ENCODE results near the gene TRIM40.

Gene TRIM40

GRCh38 chr6:30150671-30151395 lies 14.9 kb downstream of the TRIM40 start:
- DNase-seq, result no peak

- DNase-seq, result no peak
Measured at GRCh38 chr6:30151580-30151979, 15.6 kb downstream of the TRIM40 start.

GRCh38 chr6:30152016-30152673 lies 16.2 kb downstream of the TRIM40 start:
- DNase-seq, result no peak

- no peak for DNase-seq
Measured at GRCh38 chr6:30152910-30153610, 17.1 kb downstream of the TRIM40 start.

- no peak for DNase-seq
Measured at GRCh38 chr6:30154061-30154460, 18.1 kb downstream of the TRIM40 start.

- no peak for DNase-seq
Measured at GRCh38 chr6:30154709-30155519, 19.0 kb downstream of the TRIM40 start.

- no peak for DNase-seq
Measured at GRCh38 chr6:30155520-30156261, 19.8 kb downstream of the TRIM40 start.

GRCh38 chr6:30156262-30156599 lies 20.3 kb downstream of the TRIM40 start:
- no peak for DNase-seq

- no peak for DNase-seq
Measured at GRCh38 chr6:30156774-30157173, 20.8 kb downstream of the TRIM40 start.

- DNase-seq, result no peak
Measured at GRCh38 chr6:30157581-30157980, 21.6 kb downstream of the TRIM40 start.

- DNase-seq, result no peak
Measured at GRCh38 chr6:30157999-30158398, 22.1 kb downstream of the TRIM40 start.

- DNase-seq, result no peak
Measured at GRCh38 chr6:30158475-30159040, 22.6 kb downstream of the TRIM40 start.

- no peak for DNase-seq
Measured at GRCh38 chr6:30160008-30160784, 24.3 kb downstream of the TRIM40 start.

- DNase-seq, result no peak
Measured at GRCh38 chr6:30160785-30161531, 25.0 kb downstream of the TRIM40 start, which contains the start of gene TRIM10. TSS of gene TRIM10 (minus strand) at chr6:30161211. CDS start at chr6:30160858, 353 bp downstream.

- DNase-seq, result no peak
Measured at GRCh38 chr6:30162265-30163089, 26.5 kb downstream of the TRIM40 start.

- peak; percentile 51 for DNase-seq
Measured at GRCh38 chr6:30163090-30163917, 27.4 kb downstream of the TRIM40 start, which contains the start of gene TRIM15. TSS of gene TRIM15 (plus strand) at chr6:30163546. CDS start at chr6:30163685, 139 bp downstream.

- no peak for DNase-seq
Measured at GRCh38 chr6:30163918-30164654, 28.1 kb downstream of the TRIM40 start.

GRCh38 chr6:30164714-30165113 lies 28.8 kb downstream of the TRIM40 start:
- no peak for DNase-seq
